ENCODE measurements around the gene KHDC3L. TPM values are rescaled to one million over a fixed set of nuclear protein-coding genes. Genes with fewer than 3 reads are reported as not detected.

KHDC3L gene
- total and polyA plus RNA-seq, 7 donors = not detected

GRCh38 chr6:73413102-73413501 is 50.6 kb downstream of the KHDC3L start:
- Histone ChIP-seq H3K27me3 (no peaks in the 10 kb centered on the region), H3K27ac (no peak overlapping the region), H3K4me1 (no peaks in the 10 kb centered on the region), H3K9me3 (no peaks in the 10 kb centered on the region), H3K36me3 (no peaks in the 10 kb centered on the region), H3K4me3 (no peak overlapping the region)
- TF ChIP-seq EP300 (IDR thresholded peaks at IDR 0.05) (no peak), POLR2A (IDR thresholded peaks at IDR 0.05) (no peak), CTCF (IDR thresholded peaks at IDR 0.05) (no peak), POLR2AphosphoS5 (IDR thresholded peaks at IDR 0.05) (no peak)
- DNase-seq = no peak
- intact Hi-C loops (cut with DNase I) = no loop called here
- 98 to 99% methylated on average over 3 of the region's 3 CpGs for WGBS, 2 donors

Small RNAs within 50 kb of the gene (small RNA-seq; reads per million reads assigned to genes)
- 0 reads per million in 3 donors for gene RPL39P3

Other genes with a start within 250 kb of the KHDC3L start
- not detected for gene KHDC1L, start 137.2 kb upstream of the KHDC3L start, total RNA-seq
- gene KHDC1L, start 137.2 kb upstream of the KHDC3L start, polyA plus RNA-seq = not detected
- 1 to 10 TPM in 3 of 4 donors, under 1 TPM in 1; 0.95 to 2.1 (median 1.4) TPM for gene KHDC1, start 99.5 kb upstream of the KHDC3L start, total RNA-seq
- 1 to 10 TPM in 2 of 3 donors, not detected in 1; 1.2 to 2.0 TPM for gene KHDC1, start 99.5 kb upstream of the KHDC3L start, polyA plus RNA-seq
- not detected for gene DPPA5, start 8.4 kb upstream of the KHDC3L start, total RNA-seq
- not detected for gene DPPA5, start 8.4 kb upstream of the KHDC3L start, polyA plus RNA-seq
- gene OOEP, start 7.2 kb downstream of the KHDC3L start, total RNA-seq = not detected
- under 1 TPM in 2 of 3 donors, not detected in 1; 0.23 to 0.60 TPM for gene OOEP, start 7.2 kb downstream of the KHDC3L start, polyA plus RNA-seq
- gene DDX43, start 32.2 kb downstream of the KHDC3L start, total RNA-seq = 1 to 10 TPM; 1.1 to 9.4 (median 1.9) TPM
- gene DDX43, start 32.2 kb downstream of the KHDC3L start, polyA plus RNA-seq = 1 to 10 TPM in 1 of 3 donors, under 1 TPM in 1, not detected in 1; 0.73 to 1.2 TPM
- gene CGAS, start 89.6 kb downstream of the KHDC3L start, total RNA-seq = 1 to 10 TPM; 5.0 to 5.8 (median 5.4) TPM
- 1 to 10 TPM; 1.2 to 4.0 (median 1.6) TPM for gene CGAS, start 89.6 kb downstream of the KHDC3L start, polyA plus RNA-seq
- gene MTO1, start 99.1 kb downstream of the KHDC3L start, total RNA-seq = 10 to 100 TPM; 17.9 to 42.3 (median 29.4) TPM
- gene MTO1, start 99.1 kb downstream of the KHDC3L start, polyA plus RNA-seq = 10 to 100 TPM; 12.0 to 16.3 (median 13.6) TPM
- over 10,000 TPM; 10,846 to 15,452 (median 12,894) TPM for gene EEF1A1, start 158.4 kb downstream of the KHDC3L start, total RNA-seq
- over 10,000 TPM in 1 of 3 donors, 1,000 to 10,000 TPM in 2; 8,557 to 12,921 (median 9,843) TPM for gene EEF1A1, start 158.4 kb downstream of the KHDC3L start, polyA plus RNA-seq

Measured in sigmoid colon (tissue), 7 donors.